ENCODE results near the gene LAMTOR2.

GRCh38 chr1:156086256-156086662 is 31.7 kb downstream of the LAMTOR2 start:
- TF ChIP-seq ESRRB (CRISPR knock-in tag; IDR thresholded peaks at IDR 0.05; ENCODE audit: borderline replicate concordance) (no peak), RAD21 (CRISPR knock-in tag; conservative IDR thresholded peaks at IDR 0.05 in 1 of 2, IDR thresholded peaks at IDR 0.05 in 1 of 2) (no peak), POLR2AphosphoS5 (IDR thresholded peaks at IDR 0.05; ENCODE audit: control insufficient read depth, insufficient read depth, low read depth, low read length) (no peak), TEAD4 (IDR thresholded peaks at IDR 0.05; ENCODE audit: low read length) (no peak), TEAD4 (CRISPR knock-in tag; IDR thresholded peaks at IDR 0.05; ENCODE audit: borderline replicate concordance) (no peak), POLR2A (conservative IDR thresholded peaks at IDR 0.05) (no peak)
